Skin of body (tissue), 2 donors: ENCODE measurements around the gene WNK1. TPM values are rescaled to one million over a fixed set of nuclear protein-coding genes. Genes with fewer than 3 reads are reported as not detected.
"Not testable (repeated sequence)": the region's sequence is repeated elsewhere in the genome, so short reads cannot be mapped to it uniquely, and the experiment has no call there.

ENCODE experiments used
- DNase-seq: peaks from one replicate; lab custom pipeline; 2025; lab: John Stamatoyannopoulos, UW
- total RNA-seq: library from RNA; depleted of rRNA; stranded (reverse); fragments of >200 nt; gene quantifications from one replicate; pipeline ENCODE4 v1.2.3, GENCODE V29; 2014

Gene WNK1
- 128 TPM for total RNA-seq

DNA sequence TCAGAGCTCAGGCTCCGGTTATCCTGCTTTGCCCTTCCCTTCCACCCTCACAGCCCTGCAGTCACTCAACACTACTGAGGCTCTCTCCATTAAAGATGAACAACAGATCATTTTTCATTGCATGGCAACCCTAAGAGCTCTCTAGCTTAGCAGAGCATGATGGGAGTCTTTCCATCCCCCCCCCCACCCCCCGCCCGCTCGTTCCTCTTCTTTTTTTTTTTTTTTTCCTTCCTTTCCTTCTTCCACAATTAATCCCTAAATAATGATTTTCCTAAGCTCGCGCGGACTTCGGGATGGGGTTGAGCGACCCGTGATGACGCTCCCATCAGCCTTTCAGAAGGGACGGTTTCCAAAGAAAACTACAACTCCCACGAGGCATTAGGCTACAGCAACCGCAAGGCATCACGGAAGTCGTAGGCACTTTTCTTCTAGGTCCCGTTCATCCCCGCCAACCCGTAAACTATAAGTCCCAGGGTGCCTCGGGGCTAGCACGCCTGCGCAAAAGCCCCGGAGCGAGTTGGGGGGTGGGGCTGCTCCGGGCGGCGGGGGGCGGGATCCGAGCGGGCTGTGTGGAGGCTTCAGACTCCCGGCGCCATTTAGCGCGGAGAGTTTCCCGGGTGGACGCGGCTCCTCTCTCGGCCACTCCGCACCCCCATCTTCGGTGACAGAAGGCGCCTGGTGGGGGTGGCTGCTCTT, at the start of gene WNK1:
Gene WNK1 (plus strand): TSS at position 581 of the 696 bp plus-strand sequence. CDS start 987 bp downstream, outside the sequence.
- peak; percentile 98 for DNase-seq

DNA sequence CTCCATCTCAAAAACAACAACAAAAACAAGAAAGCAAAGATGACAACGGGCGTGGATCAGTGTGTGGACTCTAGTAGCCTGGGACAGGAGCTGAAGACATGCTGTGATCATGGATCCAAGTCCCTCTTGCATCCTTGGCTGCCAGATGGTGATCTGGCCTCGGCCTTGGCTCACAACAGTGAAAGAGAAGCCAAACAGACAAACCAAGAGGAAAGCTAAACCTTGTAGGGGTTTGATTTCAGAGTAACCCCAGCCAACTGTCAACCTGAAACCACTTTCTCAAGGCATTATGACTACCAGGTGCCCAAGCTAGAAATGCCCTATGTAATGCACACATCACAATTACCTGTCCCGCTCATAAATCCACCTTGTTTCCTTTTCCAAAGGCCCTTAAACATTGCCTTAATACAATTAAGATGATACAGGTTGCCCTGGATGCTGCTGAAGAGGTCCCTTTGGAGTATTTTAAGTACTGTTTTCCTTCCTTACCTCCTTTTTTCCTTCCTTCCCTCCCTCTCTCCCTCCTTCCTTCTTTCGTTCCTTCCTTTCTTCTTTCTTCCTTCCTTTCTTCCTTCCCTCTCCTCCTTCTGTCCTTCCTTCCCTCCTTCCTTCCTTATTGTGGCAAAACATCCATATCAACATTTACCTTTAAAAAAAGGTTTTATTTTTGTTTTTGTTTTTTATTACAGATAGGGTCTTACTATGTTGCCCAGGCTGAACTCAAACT, 47.7 kb upstream of the WNK1 start:
- no peak for DNase-seq

DNA sequence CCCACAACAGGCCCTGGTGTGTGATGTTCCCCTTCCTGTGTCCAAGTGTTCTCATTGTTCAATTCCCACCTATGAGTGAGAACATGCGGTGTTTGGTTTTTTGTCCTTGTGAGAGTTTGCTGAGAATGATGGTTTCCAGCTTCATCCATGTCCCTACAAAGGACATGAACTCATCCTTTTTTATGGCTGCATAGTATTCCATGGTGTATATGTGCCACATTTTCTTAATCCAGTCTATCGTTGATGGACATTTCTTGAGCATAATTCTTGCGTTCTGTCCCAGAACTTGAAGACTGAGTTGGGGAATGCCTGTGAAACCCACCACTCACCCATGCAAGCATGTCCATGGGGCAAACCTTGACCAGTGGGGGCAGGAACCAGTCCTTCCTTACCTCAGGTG, 44.3 kb upstream of the WNK1 start:
- not testable (repeated sequence) for DNase-seq

DNA sequence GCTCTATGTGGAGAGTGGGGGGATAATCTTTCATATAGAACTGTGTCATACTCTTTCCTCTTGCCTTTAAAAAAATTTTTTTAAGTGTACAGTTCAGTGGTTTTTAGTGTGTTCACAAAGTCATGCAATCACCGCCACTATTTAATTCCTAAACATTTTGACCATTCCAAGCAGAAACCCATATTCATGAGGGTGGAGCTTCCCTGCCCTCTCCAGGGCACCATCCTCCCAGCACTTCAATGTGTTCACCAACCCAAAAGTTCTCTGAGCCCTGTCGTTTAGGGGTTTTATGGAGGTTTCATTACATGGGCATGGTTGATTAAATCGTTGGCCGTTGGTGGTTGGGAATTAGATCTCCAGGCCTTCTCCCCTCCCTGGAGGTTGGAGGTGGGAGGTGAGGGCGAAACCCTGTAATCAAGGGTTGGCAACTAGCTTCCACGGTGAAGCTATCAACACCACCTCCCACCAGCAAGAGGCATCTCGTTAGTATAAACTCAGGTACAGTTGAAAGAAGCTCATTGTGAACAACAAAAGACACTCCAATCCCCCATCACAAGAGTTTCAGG, 42.8 kb upstream of the WNK1 start:
- no peak for DNase-seq

DNA sequence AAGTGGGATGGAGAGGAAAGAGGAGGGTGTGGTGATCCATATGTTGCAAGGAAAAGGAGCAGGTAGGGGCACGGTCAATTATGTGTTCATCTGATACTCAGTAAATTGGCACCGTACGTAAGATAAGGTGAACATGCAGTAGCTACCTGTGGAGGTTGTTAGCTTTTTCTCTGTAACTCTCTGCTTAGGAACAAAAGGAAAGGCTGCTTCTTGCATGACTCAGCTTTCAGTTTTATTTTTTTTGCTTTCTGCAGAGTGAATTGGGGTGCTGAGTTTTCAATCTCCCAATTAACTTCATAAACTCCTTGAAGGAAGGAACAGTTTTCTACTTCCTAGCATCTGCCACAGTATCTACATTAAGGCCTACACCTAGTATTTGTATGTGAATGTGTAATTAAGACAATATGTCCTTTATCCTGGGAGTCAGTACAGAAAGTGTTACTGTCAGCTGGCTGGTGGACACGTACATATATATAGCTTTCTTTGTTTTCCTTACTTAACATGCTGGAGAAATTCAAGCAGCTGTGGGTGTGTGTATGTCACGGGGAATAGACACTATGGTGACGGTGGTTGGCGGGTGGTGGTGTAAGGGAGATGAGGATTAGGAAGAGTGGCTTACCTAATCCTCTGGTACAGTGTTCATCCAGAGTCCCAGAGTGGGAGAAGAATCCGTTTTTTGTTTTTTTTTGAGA, 40.1 kb upstream of the WNK1 start:
- DNase-seq = no peak

DNA sequence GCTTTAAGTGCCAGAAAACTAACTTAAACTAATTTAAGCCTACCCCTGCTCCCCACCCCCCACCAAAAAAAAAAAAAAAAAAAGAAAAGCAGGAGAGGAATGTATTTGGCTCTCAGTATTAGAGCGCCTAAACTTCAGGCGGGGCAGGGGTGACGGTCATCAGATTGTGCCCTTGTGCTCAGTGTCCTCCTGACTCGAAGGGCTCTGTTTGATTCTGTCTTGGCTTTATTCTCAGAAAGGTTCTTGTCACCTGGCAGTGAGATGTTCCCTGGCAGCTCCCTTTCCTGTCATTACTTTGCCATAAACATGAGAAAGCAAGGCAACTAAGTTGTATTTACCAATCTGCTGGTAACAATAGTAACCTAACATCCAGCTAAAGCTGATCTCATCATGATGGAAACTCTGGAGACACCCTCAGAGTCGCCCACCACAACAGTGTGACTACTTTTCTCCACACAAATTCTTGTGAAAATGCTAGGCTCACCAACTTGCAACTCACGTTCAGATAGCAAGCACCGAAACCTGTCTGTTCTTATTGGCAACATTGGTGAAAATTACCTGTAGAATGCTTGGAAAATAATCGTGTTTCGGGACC, 39.0 kb upstream of the WNK1 start:
- DNase-seq = no peak

DNA sequence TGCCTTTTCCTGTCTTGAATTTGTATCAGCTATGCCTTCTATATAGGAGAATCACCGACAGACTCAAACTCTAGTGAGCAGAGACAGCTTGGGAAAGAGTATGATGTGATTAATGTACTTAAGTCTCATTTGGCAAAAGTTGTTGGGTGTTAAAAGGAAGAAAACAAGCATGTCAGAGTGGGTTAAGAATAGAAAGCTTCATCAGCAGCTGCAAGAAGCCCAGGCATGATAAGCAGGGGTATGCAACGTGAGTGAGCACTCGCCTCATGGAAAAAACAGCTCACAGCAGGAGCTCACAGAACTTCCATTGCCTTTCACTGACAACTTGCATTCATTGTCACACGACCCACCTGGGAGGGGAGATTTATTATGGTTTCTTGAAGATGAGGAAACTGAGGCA, 35.9 kb upstream of the WNK1 start:
- DNase-seq = no peak

DNA sequence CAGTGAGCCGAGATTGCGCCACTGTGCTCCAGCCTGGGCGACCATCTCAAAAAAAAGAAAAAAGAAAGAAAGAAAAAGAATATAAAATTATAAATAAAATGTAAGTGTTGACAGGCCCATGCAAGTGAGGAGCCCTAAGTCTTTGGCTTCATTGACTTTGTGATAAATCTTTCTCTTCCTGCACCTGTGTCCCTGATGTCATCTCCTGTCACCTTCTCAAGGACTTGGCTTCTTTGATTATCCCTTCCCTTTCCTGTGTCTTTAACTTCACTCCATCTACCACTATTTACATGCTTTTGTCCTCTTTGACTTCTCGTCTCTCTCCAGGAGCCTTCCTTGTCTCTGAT, 33.6 kb upstream of the WNK1 start:
- DNase-seq = no peak

DNA sequence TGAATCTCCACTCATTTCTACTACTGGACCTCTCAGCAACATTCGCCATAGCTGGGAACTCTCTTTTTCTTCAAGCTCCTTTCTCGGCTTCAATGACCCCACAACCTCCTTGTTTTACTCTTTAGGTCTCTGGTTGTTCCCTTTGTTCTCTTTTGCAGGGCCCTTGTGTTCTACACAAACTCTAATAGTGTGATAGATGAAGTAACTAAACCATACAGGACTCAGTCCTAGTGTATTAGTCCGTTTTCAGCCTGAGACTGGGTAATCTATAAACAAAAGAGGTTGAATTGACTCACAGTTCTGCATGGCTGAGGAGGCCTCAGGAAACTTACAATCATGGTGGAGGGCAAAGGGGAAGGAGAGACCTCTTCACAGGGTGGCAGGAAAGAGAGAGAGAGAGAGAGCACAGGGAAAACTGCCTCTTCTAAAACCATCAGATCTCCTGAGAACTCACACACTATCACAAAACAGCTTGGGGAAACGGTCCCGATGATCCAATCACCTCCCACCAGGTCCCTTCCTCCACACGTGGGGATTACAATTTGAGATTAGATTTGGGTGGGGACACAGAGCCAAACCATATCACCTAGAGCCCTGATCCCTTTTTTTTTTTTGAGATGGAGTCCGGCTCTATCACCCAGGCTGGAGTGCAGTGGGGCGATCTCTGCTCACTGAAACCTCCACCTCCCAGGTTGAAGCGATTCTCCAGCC, 32.0 kb upstream of the WNK1 start:
- DNase-seq = no peak

DNA sequence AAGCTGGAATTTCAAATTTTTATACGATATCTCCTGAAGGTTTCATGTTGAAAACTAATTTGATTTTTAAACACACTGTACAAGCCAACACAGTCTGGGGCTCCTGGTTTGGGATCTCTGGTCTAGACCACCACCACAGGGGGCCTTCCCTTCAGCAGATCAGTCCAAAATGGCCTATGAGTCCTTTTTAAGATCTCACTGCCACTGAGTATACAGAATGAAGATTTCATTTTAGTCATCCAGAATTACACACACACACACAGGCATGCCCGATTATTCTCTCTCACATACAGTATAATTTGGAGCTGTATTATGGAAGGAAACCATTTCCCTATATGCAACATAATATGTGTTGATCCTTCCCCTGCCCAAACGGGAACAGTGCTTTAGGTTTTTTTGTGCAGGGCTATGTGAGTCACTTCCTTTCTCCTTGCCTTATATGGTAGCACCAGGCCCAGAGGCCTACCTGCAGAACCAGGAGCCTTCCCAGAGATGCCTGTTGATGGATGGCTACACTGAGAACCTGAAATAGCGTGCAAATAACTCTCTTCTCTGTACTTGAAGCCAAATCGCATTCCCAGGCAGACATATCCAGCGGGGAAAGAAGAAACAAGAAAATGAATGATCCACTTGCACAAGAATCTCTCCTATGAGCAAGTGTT, 28.1 kb upstream of the WNK1 start:
- DNase-seq = no peak

DNA sequence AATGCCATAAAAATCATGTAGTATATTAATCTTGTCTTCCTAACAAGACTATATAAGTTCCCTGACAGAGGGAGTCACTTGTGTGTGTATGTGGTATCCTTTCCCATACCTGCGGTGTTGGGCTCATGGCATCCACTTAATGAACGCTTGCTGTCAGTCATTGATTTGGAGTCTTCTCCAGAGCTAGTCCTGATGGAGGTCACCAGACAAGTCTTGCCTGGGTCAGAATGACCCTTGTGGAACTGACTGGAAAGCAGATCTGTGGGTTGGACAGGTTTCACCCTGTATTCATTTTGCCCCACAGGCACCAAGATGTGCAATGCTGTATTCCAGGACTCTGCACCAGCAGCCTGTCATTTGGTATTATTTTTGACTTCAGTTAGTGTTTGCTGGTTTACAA, 27.3 kb upstream of the WNK1 start:
- no peak for DNase-seq

DNA sequence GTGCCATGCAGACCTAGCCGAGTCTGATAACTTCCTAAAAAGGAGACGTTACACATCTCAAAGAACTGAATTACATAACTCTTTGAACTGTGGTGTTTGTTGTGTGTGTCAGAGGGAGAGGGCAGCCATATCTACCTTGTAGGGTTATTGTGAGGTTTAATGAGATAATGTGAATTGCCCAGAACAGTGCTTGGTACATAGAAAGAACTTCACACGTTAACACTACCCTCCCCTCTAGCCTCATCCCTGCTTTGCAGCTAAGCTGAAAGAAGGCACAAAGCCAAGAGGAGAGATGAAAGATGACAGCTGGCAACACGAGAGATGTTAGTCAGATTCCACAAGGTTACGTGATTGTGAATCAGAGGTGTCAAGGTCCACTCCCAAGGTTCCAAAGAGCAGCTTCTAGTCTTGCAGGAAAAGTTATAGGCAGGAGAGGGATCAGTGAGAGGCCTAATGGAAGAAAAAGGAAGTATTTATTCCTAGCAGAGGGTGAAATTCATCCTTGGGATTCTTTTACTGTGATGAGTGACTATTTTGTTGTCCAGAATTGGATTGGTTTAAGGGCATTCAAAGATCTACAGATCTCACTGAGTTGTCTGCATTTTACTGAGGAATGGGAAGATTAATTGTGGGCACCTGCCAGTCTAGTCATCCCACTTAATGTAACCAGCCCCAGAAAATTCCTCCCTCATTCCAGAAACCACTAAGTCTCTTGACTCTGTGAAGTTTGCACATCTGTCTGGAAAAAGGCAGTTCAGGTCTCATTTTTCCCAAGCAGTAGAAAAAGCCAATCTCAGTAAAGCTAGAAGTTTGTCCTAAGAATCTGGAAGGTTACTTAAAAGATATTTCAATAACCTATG, 25.9 kb upstream of the WNK1 start:
- DNase-seq = no peak

DNA sequence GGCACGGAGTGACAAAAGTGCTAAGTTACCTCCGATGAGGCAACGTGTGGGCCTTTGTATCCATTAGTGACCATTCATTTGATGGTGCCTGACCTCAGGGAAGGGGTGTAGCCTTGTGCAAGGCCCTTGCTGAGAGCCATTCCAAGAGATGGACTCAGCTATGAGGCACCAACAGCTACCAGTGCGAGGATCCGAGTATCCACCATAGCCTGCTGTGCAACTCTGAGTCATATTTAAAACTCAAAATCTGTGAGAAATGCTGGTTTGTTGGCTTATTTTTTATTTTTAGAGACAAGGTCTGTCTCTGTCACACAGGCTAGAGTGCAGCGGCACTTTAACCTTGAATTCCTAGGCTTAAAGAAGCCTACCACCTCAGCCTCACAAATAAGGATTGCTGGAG, 25.1 kb upstream of the WNK1 start:
- no peak for DNase-seq

DNA sequence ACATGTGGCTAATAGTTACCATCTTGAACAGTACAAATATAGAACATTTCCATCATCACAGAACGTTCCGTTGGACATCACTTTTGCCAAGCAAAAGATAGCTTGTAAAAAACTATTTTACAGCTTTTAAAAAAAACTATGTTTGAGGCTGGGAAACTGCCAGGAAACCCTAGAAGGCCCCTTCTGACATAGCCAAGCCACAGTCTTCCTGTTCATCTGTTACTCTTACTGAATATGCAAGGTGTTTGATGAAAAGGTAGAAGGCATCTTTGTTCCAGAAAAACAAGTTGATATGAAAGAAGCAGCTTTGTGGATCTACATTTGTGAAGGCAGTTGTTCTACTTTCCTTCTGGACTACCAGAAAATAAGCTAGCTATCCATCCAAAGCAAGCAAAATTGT, 23.6 kb upstream of the WNK1 start:
- no peak for DNase-seq

DNA sequence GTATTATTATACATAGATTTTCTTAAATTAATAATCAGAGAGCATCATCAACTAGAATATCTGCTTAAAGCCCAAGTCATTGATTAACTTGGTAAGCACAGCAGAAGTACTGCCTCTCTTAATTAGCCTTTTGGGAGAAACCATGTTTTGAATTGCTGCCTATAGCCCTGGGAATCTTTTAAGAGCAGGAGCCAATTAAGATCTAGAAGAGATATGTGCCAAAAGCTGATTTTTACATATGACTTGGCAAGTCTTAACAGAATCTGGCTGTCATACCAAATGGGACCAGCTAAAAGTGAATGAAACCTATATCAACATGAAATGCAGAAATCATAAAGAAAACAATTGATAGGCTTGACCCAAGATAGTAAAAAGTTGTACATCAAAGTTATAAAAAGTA, 23.2 kb upstream of the WNK1 start:
- no peak for DNase-seq

DNA sequence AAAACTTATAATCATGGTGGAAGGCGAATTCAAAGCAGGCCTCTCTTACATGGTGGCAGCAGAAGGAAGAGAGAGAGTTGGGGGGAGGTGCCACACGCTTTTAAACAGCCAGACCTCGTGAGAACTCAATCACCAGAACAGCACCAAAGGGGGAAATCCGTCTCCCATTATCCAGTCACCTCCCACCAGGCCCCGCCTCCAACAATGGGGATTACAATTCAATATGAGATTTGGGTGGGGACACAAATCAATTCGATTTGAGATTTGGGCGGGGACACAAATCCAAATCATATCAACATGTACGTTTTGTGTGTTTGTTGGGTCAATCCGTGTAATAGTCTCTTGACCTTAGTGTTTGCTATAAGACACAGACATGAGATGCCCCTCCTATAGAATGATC, 21.8 kb upstream of the WNK1 start:
- no peak for DNase-seq

DNA sequence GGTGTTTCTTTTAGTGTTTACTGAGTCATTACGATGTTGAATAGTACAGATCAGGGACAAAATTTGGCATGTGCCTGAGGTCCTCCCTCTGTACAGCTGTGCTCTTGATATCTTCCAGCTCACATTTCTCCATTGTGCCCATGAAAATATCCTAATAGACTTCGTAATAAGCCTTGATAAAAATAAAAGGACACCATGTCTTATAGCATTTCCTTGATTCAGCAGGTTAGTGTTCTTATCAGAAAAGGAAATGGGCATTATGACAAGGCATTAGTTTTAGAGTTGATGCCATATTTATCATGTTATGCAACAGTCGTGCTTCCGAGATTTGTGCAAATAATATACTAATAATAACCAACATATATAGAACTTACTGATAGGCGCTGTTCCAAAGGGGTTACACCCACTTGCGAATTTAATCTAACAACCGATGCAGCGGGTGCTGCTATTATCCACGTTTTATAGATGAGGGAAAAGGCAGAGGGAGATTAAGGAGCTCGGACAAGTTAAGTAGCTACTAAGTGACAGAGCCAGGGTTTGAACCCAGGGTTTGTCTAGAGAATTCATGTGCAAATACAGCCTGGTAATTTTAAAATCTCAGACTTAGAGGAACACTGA, 15.1 kb upstream of the WNK1 start:
- DNase-seq = no peak

DNA sequence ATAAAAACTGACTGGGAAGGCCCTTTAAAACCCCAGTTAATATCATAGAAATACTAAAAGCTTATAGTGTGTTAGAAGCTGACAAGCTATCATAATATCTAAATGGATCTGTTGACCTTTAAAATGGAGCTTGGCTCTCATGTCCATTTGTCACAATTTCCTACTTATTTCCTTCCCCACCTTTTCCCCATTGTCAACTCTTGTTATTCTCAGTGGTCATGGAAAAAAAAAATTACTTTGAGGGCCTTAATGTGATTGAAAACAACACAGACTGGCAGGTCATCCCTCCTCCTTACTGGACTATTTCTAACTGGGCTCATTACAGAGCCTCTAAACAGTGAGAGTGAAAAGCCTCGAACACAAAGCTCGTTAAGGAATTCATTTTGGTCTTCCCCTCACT, 13.7 kb upstream of the WNK1 start:
- no peak for DNase-seq

DNA sequence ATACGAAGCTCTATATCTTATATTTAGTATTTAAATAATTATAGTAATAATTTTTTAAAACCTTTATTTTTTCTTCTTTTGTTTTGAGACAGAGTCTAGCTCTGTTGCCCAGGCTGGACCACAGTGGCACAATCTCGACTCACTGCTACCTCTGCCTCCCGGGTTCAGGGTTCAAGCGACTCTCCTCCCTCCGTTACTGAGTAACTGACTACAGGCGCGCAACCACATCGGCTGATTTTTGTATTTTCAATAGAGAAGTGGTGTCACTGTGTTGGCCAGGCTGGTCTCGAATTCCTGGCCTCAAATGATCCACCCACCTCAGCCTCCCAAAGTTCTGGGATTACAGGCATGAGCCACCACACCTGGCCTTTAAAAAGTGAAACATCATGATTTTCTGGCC, 13.0 kb upstream of the WNK1 start:
- no peak for DNase-seq
